CD14-positive monocyte (primary cell): ENCODE data around the gene ARHGEF18. TPM values are rescaled to one million over a fixed set of nuclear protein-coding genes. Genes with fewer than 3 reads are reported as not detected.

Experiments
- DNase-seq, 3 donors: peaks; one replicate each; pipeline ENCODE4 v3.0.0-alpha.2; 2011 to 2022
- H2AFZ ChIP-seq: 2 replicates; pipeline ENCODE4 v1.6.0; 2012; ENCODE audit warnings: mild to moderate bottlenecking, low read depth, low read length, inconsistent platforms; ENCODE audit not compliant: insufficient read depth, poor library complexity, severe bottlenecking
- H3K27ac ChIP-seq, 2 donors: 1 replicate in 1 of 2; 2 replicates in 1 of 2; pipeline ENCODE4 v1.5.1; 2012 to 2013; ENCODE audit warnings: low read length in 2 of 2, control low read depth in 1 of 2, inconsistent platforms in 1 of 2, low read depth in 1 of 2, mild to moderate bottlenecking in 1 of 2
- H3K27me3 ChIP-seq, 2 donors: one replicate each; pipeline versions ENCODE4 v1.6.0 to v1.6.1; 2011 to 2013; ENCODE audit warnings: low read length in 2 of 2; ENCODE audit not compliant: control insufficient read depth in 2 of 2, insufficient read depth in 2 of 2
- H3K36me3 ChIP-seq, 2 donors: replicated peaks in 1 of 2; 1 replicate in 1 of 2; 2 replicates in 1 of 2; pipeline versions ENCODE4 v1.5.1 to v1.6.1; 2012 to 2013; ENCODE audit warnings: low read length in 2 of 2, control low read depth in 1 of 2, inconsistent platforms in 1 of 2, mild to moderate bottlenecking in 1 of 2; ENCODE audit not compliant: insufficient read depth in 2 of 2, control insufficient read depth in 1 of 2
- H3K4me1 ChIP-seq, 2 donors: 1 replicate in 1 of 2; 2 replicates in 1 of 2; pipeline versions ENCODE4 v1.5.1 to v1.6.1; 2012 to 2013; ENCODE audit warnings: low read length in 2 of 2, control low read depth in 1 of 2, inconsistent platforms in 1 of 2, mild to moderate bottlenecking in 1 of 2, moderate library complexity in 1 of 2; ENCODE audit not compliant: insufficient read depth in 2 of 2, control insufficient read depth in 1 of 2
- H3K4me2 ChIP-seq: replicated peaks from 2 replicates; pipeline ENCODE3; 2012; ENCODE audit warnings: low read length, moderate library complexity, mild to moderate bottlenecking; ENCODE audit not compliant: poor library complexity, severe bottlenecking; ENCODE audit errors: extremely low read depth
- H3K4me3 ChIP-seq, 3 experiments: fragments of 200-600 bp in 1 of 3; sonication (generic) in 1 of 3; replicated peaks in 1 of 3; 1 replicate in 2 of 3; 2 replicates in 1 of 3; pipeline ENCODE4 v1.5.1; 2011 to 2013; ENCODE audit warnings: low read length in 3 of 3, mild to moderate bottlenecking in 3 of 3, control low read depth in 2 of 3, low read depth in 2 of 3, inconsistent platforms in 1 of 3, moderate library complexity in 1 of 3
- H3K79me2 ChIP-seq: 2 replicates; pipeline ENCODE4 v1.6.0; 2012; ENCODE audit warnings: mild to moderate bottlenecking, control low read depth, inconsistent platforms, low read length, moderate library complexity; ENCODE audit not compliant: insufficient read depth
- H3K9ac ChIP-seq: 2 replicates; pipeline ENCODE4 v1.6.0; 2017; ENCODE audit warnings: low read length, mild to moderate bottlenecking; ENCODE audit not compliant: insufficient read depth, poor library complexity, severe bottlenecking
- H3K9me3 ChIP-seq, 2 donors: replicated peaks in 1 of 2; 1 replicate in 1 of 2; 2 replicates in 1 of 2; pipeline versions ENCODE4 v1.5.1 to v1.6.1; 2012 to 2013; ENCODE audit warnings: low read length in 2 of 2, control low read depth in 1 of 2; ENCODE audit not compliant: control insufficient read depth in 1 of 2, insufficient read depth in 1 of 2
- H4K20me1 ChIP-seq: 2 replicates; pipeline ENCODE4 v1.6.0; 2012; ENCODE audit warnings: mild to moderate bottlenecking, low read length, control low read depth, moderate library complexity; ENCODE audit not compliant: insufficient read depth
- H3K27ac Mint-ChIP-seq, 7 donors: one replicate each; pipeline ENCODE4 v1.8.0; 2020; ENCODE audit warnings: mild to moderate bottlenecking in 7 of 7, mixed read lengths in 7 of 7, moderate library complexity in 6 of 7, inconsistent platforms in 2 of 7
- H3K27me3 Mint-ChIP-seq, 3 donors: one replicate each; pipeline ENCODE4 v1.8.0; 2021 to 2022; ENCODE audit warnings: low read depth in 3 of 3, mild to moderate bottlenecking in 3 of 3, mixed read lengths in 3 of 3, moderate library complexity in 3 of 3, inconsistent platforms in 1 of 3
- H3K36me3 Mint-ChIP-seq, 2 donors: one replicate each; pipeline ENCODE4 v1.8.0; 2020; ENCODE audit warnings: mixed read lengths in 2 of 2, inconsistent platforms in 1 of 2, mild to moderate bottlenecking in 1 of 2
- H3K4me1 Mint-ChIP-seq: one replicate; pipeline ENCODE4 v1.8.0; 2020; ENCODE audit warnings: mild to moderate bottlenecking, mixed read lengths
- H3K4me3 Mint-ChIP-seq, 2 donors: one replicate each; pipeline ENCODE4 v1.8.0; 2020; ENCODE audit warnings: mild to moderate bottlenecking in 2 of 2, mixed read lengths in 2 of 2, moderate library complexity in 1 of 2
- H3K9me3 Mint-ChIP-seq, 7 donors: one replicate each; pipeline ENCODE4 v1.8.0; 2020 to 2022; ENCODE audit warnings: mixed read lengths in 7 of 7, mild to moderate bottlenecking in 6 of 7, moderate library complexity in 6 of 7, inconsistent platforms in 2 of 7
- WGBS: methylation state at CpG from one replicate; pipeline ENCODE4 v1.1.5; 2013; ENCODE audit warnings: missing lambda C conversion rate; ENCODE audit not compliant: insufficient coverage; 5-methylcytosine and 5-hydroxymethylcytosine counted together
- intact Hi-C, 2 donors: fragments of 100-400 bp; cut with micrococcal nuclease; formaldehyde crosslinking; loops; one replicate each; pipeline versions ENCODE4 v1.15.0 to v1.15.1; 2023
- polyA plus RNA-seq, 3 donors: library from polyadenylated mRNA; depleted of rRNA in 1 of 3; unstranded in 2 of 3; stranded (reverse) in 1 of 3; fragments of 300-500 nt in 2 of 3; fragments of >200 nt in 1 of 3; fragmentation: Illumina TruSeq in 2 of 3; gene quantifications; 1 replicate in 2 of 3; 2 replicates in 1 of 3; pipeline ENCODE4 v1.2.3, GENCODE V29; 2012 to 2021
- TF ChIP-seq, protein P1 (sequence below): fragments of 200-600 bp; IDR thresholded peaks from one replicate; pipeline ENCODE4 v1.8.0; 2022; ENCODE audit warnings: antibody characterized with exemption, mild to moderate bottlenecking

Gene ARHGEF18
- polyA plus RNA-seq, 3 donors, result 0.46 to 18.9 (median 0.87) TPM

GRCh38 chr19:7355871-7356270, 7.1 kb downstream of the ARHGEF18 start:
- intact Hi-C loops, result no loop called here
- H3K4me1 Mint-ChIP-seq, result peaks cover 66% of the 10 kb centered on the region
- Histone ChIP-seq H3K27me3 (no peaks in the 10 kb centered on the region), H3K9ac (no peak overlapping the region), H3K4me1 (peaks cover 14 to 15% of the 10 kb centered on the region in 2 donors), H4K20me1 (peaks cover 91% of the 10 kb centered on the region), H3K27ac (peak overlapping the region in 1 of 2 donors; percentile 29), H3K36me3 (peaks cover 31 to 71% of the 10 kb centered on the region in 2 donors), H2AFZ (no peak overlapping the region), H3K4me2 (no peak overlapping the region), H3K4me3 (no peak overlapping the region), H3K79me2 (peaks cover 99% of the 10 kb centered on the region), H3K9me3 (peaks cover 6 to 10% of the 10 kb centered on the region in 2 donors)
- peaks cover 51 to 69% of the 10 kb centered on the region in 2 donors for H3K36me3 Mint-ChIP-seq
- H3K4me3 Mint-ChIP-seq, result no peak overlapping the region
- DNase-seq, result no peak
- TF ChIP-seq, protein P1, sequence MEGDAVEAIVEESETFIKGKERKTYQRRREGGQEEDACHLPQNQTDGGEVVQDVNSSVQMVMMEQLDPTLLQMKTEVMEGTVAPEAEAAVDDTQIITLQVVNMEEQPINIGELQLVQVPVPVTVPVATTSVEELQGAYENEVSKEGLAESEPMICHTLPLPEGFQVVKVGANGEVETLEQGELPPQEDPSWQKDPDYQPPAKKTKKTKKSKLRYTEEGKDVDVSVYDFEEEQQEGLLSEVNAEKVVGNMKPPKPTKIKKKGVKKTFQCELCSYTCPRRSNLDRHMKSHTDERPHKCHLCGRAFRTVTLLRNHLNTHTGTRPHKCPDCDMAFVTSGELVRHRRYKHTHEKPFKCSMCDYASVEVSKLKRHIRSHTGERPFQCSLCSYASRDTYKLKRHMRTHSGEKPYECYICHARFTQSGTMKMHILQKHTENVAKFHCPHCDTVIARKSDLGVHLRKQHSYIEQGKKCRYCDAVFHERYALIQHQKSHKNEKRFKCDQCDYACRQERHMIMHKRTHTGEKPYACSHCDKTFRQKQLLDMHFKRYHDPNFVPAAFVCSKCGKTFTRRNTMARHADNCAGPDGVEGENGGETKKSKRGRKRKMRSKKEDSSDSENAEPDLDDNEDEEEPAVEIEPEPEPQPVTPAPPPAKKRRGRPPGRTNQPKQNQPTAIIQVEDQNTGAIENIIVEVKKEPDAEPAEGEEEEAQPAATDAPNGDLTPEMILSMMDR, result no peak
- H3K27ac Mint-ChIP-seq, result peak overlapping the region in 1 of 7 donors; percentile 15
- no peaks in the 10 kb centered on the region for H3K27me3 Mint-ChIP-seq
- H3K9me3 Mint-ChIP-seq, result peaks cover 11 to 15% (median 13%) of the 10 kb centered on the region in 7 donors
- WGBS, result 100% methylated on average over 5 of the region's 7 CpGs

DNA sequence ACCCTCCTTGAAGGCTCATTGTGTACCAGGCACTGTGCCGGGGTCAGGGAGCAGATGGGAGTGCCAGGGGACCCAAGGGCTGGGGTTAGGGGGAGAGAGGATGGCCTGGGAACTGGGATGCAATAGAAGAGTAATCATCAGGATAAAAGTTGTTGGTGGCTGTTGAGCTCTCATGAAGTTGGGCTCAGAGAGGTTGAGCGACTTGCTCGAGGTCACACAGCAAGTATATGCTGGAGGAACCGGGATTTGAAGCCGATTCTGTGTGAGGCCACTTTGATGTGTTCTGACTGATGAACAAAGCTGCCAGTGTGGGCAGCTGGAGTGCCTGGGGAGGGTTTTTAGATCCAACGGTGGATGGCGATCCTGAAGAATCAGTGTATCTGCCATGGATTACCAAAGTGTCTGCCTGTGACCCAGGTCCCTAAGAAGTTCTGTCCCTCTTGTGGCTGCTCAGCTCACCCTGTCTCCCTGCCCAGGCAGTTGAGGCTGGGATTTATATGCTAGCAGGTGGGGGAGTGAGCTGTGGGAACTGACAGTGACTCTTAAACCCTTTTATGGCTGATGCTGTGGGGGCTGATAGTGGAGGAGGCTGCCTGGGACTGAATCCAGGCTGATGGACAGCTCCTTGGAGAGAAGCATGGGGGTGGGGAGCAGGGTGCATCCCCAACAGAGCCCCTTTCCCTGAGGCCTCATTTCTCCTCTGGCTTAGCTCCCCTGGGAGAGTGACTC, 8.3 kb downstream of the ARHGEF18 start:
- no peaks in the 10 kb centered on the region for H3K27me3 Mint-ChIP-seq
- Histone ChIP-seq H3K79me2 (peaks cover 99% of the 10 kb centered on the region), H3K36me3 (peaks cover 31 to 76% of the 10 kb centered on the region in 2 donors), H3K27me3 (no peaks in the 10 kb centered on the region), H2AFZ (no peak overlapping the region), H3K4me3 (no peak overlapping the region), H3K4me2 (no peak overlapping the region), H3K9me3 (peaks cover 1 to 2% of the 10 kb centered on the region in 2 donors), H3K27ac (peak overlapping the region in 1 of 2 donors; percentile 60), H4K20me1 (peaks cover 95% of the 10 kb centered on the region), H3K9ac (no peak overlapping the region), H3K4me1 (peaks cover 10 to 11% of the 10 kb centered on the region in 2 donors)
- no peak for DNase-seq
- H3K9me3 Mint-ChIP-seq, result peaks cover 2 to 10% (median 6%) of the 10 kb centered on the region in 7 donors
- TF ChIP-seq, protein P1, result no peak
- peaks cover 63% of the 10 kb centered on the region for H3K4me1 Mint-ChIP-seq
- no peak overlapping the region for H3K4me3 Mint-ChIP-seq
- intact Hi-C loops, result no loop called here
- 97% methylated on average over 7 of the region's 7 CpGs for WGBS
- H3K36me3 Mint-ChIP-seq, result peaks cover 46 to 71% of the 10 kb centered on the region in 2 donors
- H3K27ac Mint-ChIP-seq, result peak overlapping the region in 4 of 7 donors; percentile 12 to 38 (median 31)
